ENCODE results near the gene KHDC4.

KHDC4 gene

DNA sequence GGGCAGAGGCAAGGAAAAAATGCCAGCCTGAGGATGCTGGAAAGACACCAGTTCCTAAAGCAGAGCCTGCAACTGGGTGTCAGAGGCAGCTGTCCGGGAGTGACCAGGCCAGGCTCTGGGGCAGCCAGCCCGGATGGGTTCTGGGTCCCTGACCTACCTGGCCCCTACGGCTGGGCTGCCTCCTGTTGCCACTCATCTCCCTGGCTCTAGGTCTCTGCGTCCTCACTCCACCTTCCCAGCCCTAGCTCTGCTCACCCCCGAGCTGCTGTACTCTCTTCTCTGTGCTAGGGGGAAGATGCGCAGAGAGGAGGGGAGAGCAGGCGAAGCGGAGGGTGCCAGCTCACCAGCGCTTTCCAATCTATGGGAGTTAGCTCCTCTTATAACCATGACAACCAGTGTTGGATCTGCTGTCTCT, 35.2 kb upstream of the KHDC4 start:
- DNase-seq (ENCODE audit: low read depth) = no peak

DNA sequence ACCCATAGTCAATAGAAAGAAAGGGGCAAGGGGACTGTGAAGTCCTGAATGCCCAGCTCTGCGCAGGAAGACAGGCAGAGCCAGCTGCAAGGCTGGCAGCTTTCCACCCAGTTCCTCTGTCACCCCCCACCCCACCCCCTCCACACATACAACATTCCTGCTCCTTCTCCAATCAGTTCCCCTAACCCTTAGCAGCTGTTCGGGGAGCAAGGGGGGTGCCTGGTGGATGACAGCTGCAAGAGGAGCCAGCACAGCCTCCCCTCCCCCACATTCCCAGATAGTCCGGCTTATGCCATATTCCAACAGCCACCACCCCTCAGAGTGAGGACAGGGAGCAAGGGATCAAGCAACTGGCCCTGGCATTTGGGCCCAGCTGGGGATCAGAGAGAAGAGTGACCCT, 34.5 kb upstream of the KHDC4 start:
- DNase-seq (ENCODE audit: low read depth) = no peak

DNA sequence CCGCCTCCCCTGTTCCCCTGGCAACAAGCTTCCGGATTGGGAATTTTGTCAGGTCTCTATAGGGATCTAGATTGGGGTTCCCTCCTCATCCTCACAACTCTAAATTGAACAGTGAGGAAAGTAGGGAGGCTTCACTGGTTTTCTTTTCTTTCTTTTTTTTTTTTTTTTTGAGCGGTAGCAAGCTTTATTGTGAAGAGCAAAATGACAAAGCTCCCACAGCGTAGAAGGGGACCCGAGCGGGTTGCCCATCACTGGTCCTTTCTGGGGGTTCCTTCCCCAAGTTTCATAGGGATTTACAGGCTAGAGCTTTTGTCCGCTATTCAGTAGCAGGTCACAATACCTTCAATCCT, 33.8 kb upstream of the KHDC4 start:
- no peak for DNase-seq (ENCODE audit: low read depth)

DNA sequence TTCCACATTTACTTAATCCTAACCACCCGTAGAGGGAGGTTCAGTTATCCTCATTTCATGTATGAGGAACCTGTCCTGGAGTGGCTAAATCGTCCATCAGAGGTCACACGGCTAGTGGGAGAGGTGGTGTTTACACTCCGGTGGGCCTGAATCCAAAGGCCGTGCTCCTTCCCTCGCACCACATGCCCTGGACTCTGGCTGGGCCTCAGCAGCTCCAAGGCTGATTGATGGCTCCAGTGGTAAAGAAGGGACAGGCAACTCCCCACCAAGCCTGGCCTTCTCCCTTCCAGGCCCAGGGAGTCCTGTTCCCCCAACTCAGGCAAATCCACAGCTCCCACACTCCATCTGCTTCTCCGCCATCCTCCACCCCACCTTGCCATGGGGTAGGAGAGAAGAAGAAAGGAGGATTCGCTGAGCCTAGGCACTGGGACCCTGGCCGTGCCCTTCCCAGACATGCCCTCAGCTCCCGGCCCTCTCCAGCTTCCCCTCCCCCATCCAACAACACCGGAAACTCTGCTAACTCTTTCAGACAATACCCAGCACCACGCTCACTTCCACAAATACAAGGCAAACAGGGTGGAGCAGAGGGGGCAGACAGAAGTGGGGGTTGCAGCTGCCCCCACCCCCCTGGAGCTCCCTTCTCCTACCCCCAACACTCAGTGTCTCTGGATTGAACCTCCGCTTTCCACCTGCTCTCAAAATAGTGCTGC, 33.3 kb upstream of the KHDC4 start:
- no peak for DNase-seq (ENCODE audit: low read depth)

DNA sequence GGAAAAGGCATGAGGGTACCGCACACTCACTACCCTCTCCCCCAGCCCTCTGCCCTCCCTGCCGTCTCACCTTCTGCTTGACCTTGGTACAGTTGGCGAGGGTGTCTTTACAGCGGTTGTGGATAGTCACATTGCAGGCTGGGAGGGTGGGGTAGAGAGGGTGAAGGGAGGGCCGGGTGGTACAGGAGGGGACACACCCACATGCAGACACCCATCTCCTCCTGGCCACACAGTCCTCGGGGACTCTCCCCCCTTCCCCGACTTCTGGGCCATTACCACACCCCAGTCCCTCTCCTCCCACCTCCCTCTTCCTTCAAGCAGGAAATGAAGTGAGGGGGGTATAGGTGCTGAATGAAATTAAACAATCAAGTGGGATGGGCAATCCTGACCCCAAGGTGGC, 32.5 kb upstream of the KHDC4 start:
- DNase-seq (ENCODE audit: low read depth) = no peak

DNA sequence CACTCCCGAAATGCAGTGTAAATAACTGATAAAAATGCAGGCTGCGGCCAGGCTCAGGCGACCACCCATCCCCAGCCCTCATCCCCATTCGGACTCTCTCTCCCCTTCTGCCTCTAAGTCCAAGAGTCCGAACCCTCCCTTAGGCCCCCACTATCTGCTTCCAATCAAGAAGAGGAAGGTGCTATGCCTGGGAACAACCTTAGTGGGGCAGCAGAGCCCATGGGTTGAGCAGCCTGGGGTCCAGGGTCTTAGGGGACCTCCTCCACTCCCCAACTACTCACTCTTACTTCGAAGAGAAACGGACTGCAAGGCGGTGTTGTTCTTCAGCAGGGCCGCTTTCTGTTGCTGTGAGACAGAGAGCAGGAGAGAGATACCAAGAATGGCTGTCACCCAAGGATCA, 31.9 kb upstream of the KHDC4 start:
- no peak for DNase-seq (ENCODE audit: low read depth)

DNA sequence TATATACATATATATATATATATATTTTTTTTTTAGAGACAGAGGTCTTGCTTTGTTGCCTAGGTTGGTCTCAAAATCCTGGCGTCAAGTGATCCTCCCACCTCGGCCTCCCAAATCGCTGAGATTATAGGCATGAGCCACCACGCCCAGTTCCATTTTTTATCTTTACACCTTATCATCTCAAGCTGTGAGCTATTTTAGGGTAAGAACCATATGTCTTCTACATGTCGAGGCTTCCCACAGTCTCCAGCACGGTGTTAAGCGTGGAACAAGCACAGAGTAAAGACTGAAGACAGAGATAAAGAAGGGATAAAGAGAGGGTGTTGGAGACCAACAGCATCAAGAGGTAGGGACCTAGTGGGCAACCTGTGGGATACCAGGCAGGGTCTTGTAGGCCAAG, 30.0 kb upstream of the KHDC4 start:
- no peak for DNase-seq (ENCODE audit: low read depth)

DNA sequence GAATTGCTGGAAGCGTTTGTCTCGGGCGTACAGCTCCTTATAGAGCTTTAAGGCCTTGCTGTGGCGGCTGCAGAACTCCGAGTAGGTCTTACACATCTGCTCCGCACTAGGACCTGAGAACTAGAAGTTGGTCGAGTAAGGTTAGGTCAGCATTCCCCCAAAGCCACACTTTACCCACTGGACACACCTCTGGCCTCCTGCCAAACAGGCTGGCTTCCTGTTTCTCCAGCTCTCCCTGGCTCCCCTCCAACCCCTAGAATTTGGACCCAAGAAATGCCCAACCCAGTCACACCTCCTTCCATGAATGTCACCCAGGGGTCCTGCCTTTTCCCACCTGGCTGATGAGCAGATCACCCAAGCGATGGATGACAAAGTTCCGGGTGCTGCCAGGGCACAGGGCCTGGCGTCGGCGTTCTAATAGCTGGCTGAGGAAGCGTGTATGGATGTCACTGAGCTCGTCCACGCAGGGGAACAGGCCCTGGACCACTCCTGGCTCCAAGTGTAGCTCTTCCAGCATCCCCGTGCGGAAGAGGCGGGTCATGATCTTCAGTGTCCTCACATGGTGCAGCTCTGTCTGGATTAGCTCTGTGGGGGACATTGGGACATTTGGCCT, 28.5 kb upstream of the KHDC4 start:
- no peak for DNase-seq (ENCODE audit: low read depth)

DNA sequence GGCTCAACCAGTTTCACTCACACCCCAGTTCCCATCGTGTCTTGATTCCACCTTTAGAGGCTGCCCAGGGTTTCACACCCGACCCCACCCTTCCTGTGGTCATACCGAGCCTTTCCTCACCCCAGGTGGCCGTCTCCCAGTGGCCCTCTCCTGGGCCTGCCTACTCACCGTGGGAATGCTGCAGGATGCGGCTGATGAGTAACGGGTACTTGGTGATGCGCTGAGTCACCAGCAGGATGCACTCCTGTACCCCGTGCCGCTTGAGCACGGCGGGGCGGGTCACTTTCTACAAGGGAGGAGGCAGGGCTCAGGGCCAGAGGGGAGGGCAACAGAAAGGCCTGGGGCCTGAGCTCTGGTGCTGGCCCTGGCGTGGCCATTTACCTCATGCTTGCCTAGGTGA, 27.7 kb upstream of the KHDC4 start:
- DNase-seq (ENCODE audit: low read depth) = no peak

DNA sequence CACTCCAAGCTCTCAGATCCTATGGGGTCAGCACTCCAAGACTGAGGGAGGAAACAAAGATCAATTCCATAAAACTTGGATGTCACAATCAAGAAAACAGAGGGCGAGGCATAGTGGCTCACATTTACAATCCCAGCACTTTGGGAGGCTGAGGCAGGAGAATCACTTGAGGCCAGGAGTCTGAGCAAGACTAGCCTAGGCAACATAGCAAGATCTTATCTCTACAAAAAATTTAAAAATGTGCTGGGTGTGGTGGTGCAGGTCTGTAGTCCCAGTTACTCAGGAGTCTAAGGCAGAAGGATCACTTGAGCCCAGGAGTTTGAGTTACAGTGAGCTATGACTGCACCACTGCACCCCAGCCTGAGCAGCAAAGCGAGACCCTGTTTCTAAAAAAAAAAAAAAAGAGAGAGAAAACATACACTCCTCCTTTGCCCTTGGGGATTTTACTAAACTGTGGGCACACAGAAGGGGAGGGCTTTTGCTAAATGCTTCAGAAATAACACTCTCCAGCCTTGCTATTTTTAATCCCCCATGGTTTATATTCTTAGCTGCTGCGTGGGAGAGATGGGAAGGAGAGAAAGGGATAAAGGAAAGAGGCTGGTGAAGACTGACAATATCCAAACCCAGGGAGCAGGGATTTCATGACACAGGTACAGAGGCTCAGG, 26.0 kb upstream of the KHDC4 start:
- no peak for DNase-seq (ENCODE audit: low read depth)

DNA sequence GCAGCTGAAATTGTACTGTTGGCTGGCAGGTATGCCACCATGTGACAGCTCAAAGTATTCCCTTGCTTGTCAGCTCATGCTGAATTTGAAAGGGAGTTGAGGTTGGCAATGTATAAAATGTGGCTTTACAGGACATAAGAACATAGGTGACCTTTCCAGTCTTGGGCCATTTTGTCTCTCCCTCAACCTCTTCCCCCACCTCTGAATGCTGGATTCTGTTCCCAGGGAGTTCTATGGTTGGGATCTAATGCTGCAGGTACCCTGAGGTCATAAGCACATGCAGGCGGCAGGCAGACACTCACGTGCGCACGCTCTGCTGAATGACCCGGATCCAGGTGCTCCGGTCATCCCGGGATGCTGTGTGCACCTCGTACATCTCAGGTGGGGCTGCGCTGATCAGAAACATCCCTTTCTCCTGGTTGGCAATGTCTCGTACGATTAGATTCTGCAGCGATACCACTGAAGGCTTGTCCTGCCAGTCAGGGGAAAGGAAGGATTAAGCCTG, 23.2 kb upstream of the KHDC4 start:
- DNase-seq (ENCODE audit: low read depth) = no peak

DNA sequence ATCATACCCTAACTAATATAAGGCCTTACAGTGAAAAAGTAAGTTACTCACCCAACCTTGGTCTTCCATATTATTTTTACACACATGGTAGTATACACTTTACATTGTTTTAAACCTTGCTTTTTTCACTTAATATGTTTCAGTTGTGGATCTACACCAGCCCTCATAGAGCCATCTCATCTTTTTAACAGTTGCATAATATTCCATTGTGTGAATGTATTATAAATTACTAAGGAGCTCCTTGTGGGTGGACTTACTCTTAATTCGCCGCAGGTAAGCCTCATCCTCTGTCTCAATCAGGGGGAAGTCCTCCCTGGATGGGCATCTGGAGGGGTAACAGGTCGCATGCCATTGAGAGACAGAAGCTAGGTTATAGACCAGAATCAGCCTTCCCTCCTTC, 20.4 kb upstream of the KHDC4 start:
- DNase-seq (ENCODE audit: low read depth) = no peak

DNA sequence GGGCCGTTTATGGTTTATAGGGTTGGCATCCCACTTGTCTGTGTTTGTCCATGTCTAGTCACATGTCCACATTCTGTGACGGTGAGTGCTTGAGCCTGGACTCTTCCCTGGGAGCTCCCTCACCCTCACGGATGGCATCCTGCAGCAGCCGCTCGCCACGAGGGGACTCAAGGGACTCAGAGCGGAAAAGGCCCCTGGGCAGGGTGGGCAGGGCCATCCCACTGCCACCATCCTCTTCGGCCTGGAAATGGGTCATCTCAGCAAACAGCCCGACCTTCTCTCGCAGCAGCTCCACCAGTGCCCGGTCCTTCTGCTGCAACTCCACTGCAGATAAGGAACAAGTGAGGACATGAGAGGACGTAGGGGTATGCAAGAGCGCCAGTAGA, 18.3 kb upstream of the KHDC4 start:
- no peak for DNase-seq (ENCODE audit: low read depth)

DNA sequence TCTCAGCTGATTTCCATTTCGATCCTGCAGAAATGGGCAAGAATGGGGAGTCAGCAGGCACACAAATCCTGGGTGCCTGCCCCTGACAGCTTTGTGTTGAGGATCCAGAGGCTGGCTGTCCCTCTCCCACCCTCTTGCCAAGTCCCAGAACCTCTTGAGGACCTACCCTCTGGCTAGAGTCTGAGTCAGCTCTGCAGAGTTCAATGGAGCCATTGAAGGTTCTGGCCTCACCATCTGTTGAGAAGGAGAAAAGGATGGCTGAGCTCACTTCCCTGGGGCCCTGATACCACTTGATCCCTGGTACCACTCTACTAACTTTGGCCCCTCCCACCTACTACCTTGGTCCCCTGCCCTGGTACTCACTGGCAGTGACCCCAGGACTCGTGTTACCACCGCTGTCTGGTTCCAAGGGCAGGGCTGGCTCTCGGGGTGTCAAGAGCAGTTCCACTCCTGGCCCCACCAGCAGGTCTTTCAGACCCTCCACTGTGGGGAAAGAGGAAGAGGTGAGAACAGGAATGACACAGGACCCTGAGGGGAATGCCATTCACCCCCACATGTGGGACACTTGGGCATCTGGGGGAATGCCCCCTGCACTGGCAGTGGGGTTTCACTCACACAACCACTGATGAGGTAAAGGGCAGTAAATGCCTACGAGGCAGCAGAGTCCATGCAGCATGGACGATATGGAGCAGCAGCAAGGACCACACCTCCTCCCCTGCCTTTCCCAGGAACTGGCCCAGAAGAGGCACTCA, 17.7 kb upstream of the KHDC4 start:
- DNase-seq (ENCODE audit: low read depth) = no peak

DNA sequence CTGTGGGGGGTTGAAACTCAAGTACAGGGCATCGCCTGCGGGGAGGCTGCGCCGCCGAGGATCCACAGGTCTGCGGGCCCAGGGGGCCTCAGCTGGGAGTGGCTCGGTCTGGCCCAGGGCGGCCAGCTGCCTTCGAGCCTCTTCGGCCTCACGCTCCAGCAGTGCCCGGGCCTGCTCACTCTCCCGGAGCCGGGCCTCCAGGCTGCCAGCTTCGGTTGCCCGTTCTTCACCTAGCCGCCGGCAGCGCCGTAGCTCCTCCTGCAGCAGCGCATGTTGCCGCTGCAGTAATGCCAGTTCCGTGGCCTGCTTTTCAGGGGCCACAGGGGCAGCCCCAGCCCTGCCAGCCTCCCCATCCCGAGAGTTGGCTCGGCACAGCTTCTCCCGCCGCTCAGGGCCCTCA, 16.6 kb upstream of the KHDC4 start:
- no peak for DNase-seq (ENCODE audit: low read depth)

DNA sequence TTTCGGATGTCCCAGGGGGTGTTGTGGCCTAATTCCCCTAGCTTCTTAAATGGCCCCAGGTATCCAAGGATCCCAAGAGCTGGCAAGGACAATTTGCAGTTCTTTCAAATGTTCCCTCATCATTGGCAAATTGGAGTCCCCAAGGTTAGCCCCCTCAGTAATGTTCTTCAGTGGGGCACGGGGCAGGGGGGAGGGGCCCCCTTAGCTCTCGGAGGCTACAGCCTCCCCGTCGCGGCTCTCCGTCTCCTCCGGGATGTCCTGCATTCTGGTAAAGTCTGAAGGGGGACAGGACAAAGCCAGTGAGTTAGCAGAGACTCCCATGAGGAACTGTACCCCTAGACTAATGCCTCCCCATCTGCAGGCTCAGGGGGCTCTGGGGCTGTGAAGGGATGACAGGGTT, 13.5 kb upstream of the KHDC4 start:
- DNase-seq (ENCODE audit: low read depth) = no peak

DNA sequence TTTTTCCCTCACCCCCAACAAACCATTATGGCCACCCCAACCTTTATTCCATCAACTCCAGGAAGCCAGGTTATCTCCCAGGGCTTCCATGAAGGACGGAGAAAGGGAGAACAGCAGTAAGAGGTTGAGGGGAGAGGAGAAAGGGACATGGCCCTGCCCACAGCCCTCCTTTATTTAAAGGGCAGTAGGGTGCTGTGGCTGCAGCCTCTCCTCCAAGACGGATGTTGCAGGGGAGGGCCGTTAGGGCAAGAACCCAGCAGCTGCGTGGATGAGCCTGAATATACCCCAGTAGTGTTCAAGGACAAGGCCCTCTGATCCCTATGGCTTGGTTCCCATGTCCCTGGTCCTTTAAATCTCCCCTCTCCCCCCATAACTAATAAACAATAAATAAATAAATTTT, 13.1 kb upstream of the KHDC4 start:
- no peak for DNase-seq (ENCODE audit: low read depth)

DNA sequence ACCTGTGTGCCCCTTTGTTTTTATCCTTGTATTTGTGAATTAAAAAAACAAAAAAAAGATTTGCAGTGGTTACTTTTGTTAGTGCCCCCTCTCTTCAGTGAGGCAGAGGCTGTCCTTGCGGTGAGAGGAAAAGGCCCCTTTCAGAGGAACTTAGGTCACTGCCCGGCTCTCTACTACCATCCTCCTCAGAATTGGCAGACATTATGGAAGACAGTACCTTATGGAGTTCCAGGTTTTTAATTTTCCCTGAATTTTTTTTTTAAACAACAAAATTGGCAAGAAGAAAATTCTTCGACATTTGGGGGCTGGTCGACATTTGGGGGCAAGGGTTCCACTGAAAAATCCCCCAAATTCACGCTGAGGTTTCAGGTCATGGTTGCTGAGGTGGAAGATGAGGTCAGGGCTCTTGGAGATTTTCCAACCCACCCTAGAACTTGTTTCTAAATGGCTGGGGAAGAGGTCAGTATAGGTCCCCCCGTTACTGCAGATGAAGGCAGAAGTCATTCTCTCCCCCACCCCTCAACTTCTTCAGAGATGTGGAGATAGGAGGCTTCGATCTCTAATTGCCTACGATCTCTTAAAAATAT, 12.5 kb upstream of the KHDC4 start:
- DNase-seq (ENCODE audit: low read depth) = no peak

DNA sequence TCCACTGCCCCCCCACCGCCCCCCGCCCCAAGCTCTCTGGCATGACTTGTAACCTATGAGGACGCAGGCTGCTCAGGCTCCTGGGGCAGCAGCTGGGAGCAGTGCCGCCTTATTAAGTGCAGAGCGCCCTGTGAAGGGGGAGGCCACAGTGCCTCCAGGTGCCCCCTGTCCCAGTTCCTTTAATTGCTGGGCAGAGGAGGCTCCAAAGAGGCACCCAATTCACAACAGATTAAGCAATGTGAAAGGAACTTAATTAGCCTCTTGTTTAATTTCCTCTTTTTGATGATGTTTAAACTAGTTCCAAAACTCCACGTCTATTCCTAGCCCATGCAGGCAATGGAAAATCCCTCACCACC, 10.2 kb upstream of the KHDC4 start:
- no peak for DNase-seq (ENCODE audit: low read depth)

DNA sequence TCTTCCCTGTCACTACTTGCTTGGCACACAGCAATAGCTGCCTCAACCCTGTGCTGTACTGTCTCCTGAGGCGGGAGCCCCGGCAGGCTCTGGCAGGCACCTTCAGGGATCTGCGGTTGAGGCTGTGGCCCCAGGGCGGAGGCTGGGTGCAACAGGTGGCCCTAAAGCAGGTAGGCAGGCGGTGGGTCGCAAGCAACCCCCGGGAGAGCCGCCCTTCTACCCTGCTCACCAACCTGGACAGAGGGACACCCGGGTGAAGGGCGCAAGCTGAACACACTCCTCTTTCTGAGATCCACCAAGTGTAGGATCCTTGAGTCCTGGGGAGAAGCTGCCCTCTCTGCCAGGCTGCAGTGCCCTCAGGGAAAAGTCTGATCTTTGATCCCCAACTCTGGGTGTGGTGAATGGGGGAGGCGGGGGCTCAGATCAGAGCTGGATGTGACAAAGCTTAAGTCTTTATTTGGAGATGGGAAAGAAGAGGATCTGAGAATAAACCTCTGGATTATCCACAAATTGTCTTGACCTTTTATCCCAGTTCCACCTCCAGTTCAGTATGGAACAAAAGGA, 8.4 kb upstream of the KHDC4 start:
- no peak for DNase-seq (ENCODE audit: low read depth)

DNA sequence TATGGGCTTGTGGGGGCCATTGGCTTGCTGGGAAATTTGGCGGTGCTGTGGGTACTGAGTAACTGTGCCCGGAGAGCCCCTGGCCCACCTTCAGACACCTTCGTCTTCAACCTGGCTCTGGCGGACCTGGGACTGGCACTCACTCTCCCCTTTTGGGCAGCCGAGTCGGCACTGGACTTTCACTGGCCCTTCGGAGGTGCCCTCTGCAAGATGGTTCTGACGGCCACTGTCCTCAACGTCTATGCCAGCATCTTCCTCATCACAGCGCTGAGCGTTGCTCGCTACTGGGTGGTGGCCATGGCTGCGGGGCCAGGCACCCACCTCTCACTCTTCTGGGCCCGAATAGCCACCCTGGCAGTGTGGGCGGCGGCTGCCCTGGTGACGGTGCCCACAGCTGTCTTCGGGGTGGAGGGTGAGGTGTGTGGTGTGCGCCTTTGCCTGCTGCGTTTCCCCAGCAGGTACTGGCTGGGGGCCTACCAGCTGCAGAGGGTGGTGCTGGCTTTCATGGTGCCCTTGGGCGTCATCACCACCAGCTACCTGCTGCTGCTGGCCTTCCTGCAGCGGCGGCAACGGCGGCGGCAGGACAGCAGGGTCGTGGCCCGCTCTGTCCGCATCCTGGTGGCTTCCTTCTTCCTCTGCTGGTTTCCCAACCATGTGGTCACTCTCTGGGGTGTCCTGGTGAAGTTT, 7.8 kb upstream of the KHDC4 start:
- no peak for DNase-seq (ENCODE audit: low read depth)
